Keratinocyte (primary cell): ENCODE measurements around the gene CRADD. TPM values are rescaled to one million over a fixed set of nuclear protein-coding genes. Genes with fewer than 3 reads are reported as not detected.

Experiments used
- DNase-seq: peaks from one replicate; pipeline ENCODE4 v3.0.0-alpha.2; 2011; ENCODE audit warnings: low read depth, missing footprints, low spot score
- FAIRE-seq: peaks from 2 replicates; lab custom pipeline; 2011; peaks lifted over from hg19 to GRCh38; lab: Jason Lieb, UNC
- H2AFZ ChIP-seq: 2 replicates; pipeline ENCODE4 v1.6.0; 2012; ENCODE audit warnings: low read length, control low read depth, inconsistent platforms; ENCODE audit not compliant: control insufficient read depth
- H3K27ac ChIP-seq: 2 replicates; pipeline ENCODE4 v1.5.1; 2011; ENCODE audit warnings: low read length; ENCODE audit not compliant: control insufficient read depth, insufficient read depth
- H3K27me3 ChIP-seq: 3 replicates; pipeline ENCODE4 v1.6.0; 2011; ENCODE audit warnings: low read length; ENCODE audit not compliant: control insufficient read depth, insufficient read depth; ENCODE audit errors: extremely low read depth
- H3K36me3 ChIP-seq, 2 experiments: 2 replicates in 1 of 2; 3 replicates in 1 of 2; pipeline ENCODE4 v1.5.1; 2011; ENCODE audit warnings: low read length in 2 of 2, mild to moderate bottlenecking in 1 of 2; ENCODE audit not compliant: control insufficient read depth in 2 of 2, insufficient read depth in 2 of 2; ENCODE audit errors: extremely low read depth in 1 of 2
- H3K4me1 ChIP-seq: 3 replicates; pipeline ENCODE4 v1.5.1; 2011; ENCODE audit warnings: low read length; ENCODE audit not compliant: control insufficient read depth, insufficient read depth; ENCODE audit errors: extremely low read depth
- H3K4me2 ChIP-seq: 3 replicates; pipeline ENCODE4 v1.6.0; 2011; ENCODE audit warnings: low read depth, low read length; ENCODE audit not compliant: control insufficient read depth, insufficient read depth; ENCODE audit errors: extremely low read depth
- H3K4me3 ChIP-seq, 3 experiments: fragments of 200-600 bp in 1 of 3; sonication (generic) in 1 of 3; 2 replicates in 2 of 3; 3 replicates in 1 of 3; pipeline ENCODE4 v1.5.1; 2011 to 2016; ENCODE audit warnings: low read length in 3 of 3, mild to moderate bottlenecking in 3 of 3, control low read depth in 2 of 3, inconsistent platforms in 1 of 3, low read depth in 1 of 3, mixed read lengths in 1 of 3, mixed run types in 1 of 3, moderate library complexity in 1 of 3; ENCODE audit not compliant: control insufficient read depth in 2 of 3, insufficient read depth in 2 of 3; ENCODE audit errors: extremely low read depth in 1 of 3
- H3K79me2 ChIP-seq: 2 replicates; pipeline ENCODE4 v1.6.0; 2012; ENCODE audit warnings: low read length; ENCODE audit not compliant: control insufficient read depth, insufficient read depth
- H3K9ac ChIP-seq: 3 replicates; pipeline ENCODE4 v1.6.0; 2011; ENCODE audit warnings: low read length; ENCODE audit not compliant: control insufficient read depth, insufficient read depth; ENCODE audit errors: extremely low read depth
- H3K9me1 ChIP-seq: 3 replicates; pipeline ENCODE4 v1.6.0; 2011; ENCODE audit warnings: low read length; ENCODE audit not compliant: control insufficient read depth, insufficient read depth; ENCODE audit errors: extremely low read depth
- H3K9me3 ChIP-seq: 2 replicates; pipeline ENCODE4 v1.5.1; 2012; ENCODE audit warnings: low read depth, low read length; ENCODE audit not compliant: control insufficient read depth
- H4K20me1 ChIP-seq: 3 replicates; pipeline ENCODE4 v1.6.0; 2011; ENCODE audit warnings: low read length; ENCODE audit not compliant: control insufficient read depth, insufficient read depth; ENCODE audit errors: extremely low read depth
- EZH2 ChIP-seq: IDR thresholded peaks from one replicate; pipeline ENCODE4 v1.6.1; 2012; ENCODE audit warnings: inconsistent platforms, mild to moderate bottlenecking, low read length, moderate library complexity
- dilution Hi-C: fragments of 300-500 bp; cut with MboI; formaldehyde crosslinking; loops from one replicate; pipeline ENCODE4 v1.7.0; 2020; ENCODE audit warnings: low sequenced_read_pairs; ENCODE audit not compliant: extremely low pct_ligation_motif_present
- polyA plus RNA-seq, 5 experiments: library from polyadenylated mRNA; depleted of rRNA in 3 of 5; stranded (reverse) in 3 of 5; stranded (forward) in 1 of 5; unstranded in 1 of 5; fragments of >200 nt; gene quantifications; 1 replicate in 1 of 5; 2 replicates in 3 of 5; 3 replicates in 1 of 5; pipeline versions ENCODE4 v1.2.1 to v1.2.3, GENCODE V29; 2011 to 2012; ENCODE audit warnings: missing spikeins in 2 of 5, low read depth in 1 of 5, low replicate concordance in 1 of 5
- TF ChIP-seq, protein P1 (sequence below), 3 experiments: IDR thresholded peaks in 1 of 3; conservative IDR thresholded peaks in 1 of 3; optimal IDR thresholded peaks in 1 of 3; 2 replicates in 2 of 3; 3 replicates in 1 of 3; pipeline versions ENCODE3 to v1.5.1; 2011; ENCODE audit warnings: low read length in 3 of 3, mild to moderate bottlenecking in 3 of 3, moderate library complexity in 2 of 3, control low read depth in 1 of 3, inconsistent platforms in 1 of 3; ENCODE audit not compliant: insufficient read depth in 2 of 3; ENCODE audit errors: extremely low read depth in 1 of 3

CRADD gene
- polyA plus RNA-seq, 1 donor (not counting 4 experiments of a cell fraction or from before 2014, with no cell fraction given) = 11.2 TPM

DNA sequence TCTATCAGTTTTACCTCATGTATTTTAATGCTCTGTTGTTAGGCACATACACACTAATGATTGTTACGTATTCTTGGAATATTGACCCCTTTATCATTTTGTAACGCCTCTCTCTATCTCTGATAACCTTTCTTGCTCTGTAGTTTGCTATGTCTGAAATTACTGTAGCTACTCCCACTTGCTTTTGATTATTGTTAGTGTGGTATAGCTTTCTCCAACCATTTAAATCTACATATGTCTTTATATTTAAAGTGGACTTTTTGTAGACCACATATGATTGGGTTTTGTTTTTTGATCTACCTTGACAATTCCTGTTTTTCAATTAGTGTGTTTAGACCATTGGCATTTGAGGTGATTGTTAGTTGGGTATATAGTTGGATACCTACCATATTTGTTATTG, 43.4 kb downstream of the CRADD start:
- Histone ChIP-seq H3K27me3 (no peaks in the 10 kb centered on the region), H3K36me3 (no peaks in the 10 kb centered on the region), H3K4me2 (no peak overlapping the region), H3K4me3 (no peak overlapping the region), H4K20me1 (no peaks in the 10 kb centered on the region), H2AFZ (no peak overlapping the region), H3K9me3 (no peaks in the 10 kb centered on the region), H3K27ac (no peak overlapping the region), H3K79me2 (no peaks in the 10 kb centered on the region), H3K9me1 (no peaks in the 10 kb centered on the region), H3K4me1 (peaks cover 9% of the 10 kb centered on the region), H3K9ac (no peak overlapping the region)
- dilution Hi-C loops = no loop called here
- no peak for FAIRE-seq
- DNase-seq = no peak
- TF ChIP-seq, protein P1, sequence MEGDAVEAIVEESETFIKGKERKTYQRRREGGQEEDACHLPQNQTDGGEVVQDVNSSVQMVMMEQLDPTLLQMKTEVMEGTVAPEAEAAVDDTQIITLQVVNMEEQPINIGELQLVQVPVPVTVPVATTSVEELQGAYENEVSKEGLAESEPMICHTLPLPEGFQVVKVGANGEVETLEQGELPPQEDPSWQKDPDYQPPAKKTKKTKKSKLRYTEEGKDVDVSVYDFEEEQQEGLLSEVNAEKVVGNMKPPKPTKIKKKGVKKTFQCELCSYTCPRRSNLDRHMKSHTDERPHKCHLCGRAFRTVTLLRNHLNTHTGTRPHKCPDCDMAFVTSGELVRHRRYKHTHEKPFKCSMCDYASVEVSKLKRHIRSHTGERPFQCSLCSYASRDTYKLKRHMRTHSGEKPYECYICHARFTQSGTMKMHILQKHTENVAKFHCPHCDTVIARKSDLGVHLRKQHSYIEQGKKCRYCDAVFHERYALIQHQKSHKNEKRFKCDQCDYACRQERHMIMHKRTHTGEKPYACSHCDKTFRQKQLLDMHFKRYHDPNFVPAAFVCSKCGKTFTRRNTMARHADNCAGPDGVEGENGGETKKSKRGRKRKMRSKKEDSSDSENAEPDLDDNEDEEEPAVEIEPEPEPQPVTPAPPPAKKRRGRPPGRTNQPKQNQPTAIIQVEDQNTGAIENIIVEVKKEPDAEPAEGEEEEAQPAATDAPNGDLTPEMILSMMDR (optimal IDR thresholded peaks at IDR 0.05 in 1 of 3, IDR thresholded peaks at IDR 0.05 in 1 of 3, conservative IDR thresholded peaks at IDR 0.05 in 1 of 3; ENCODE audit: extremely low read depth in 1 of 3, insufficient read depth in 2 of 3, low read length in 3 of 3) = no peak
- no peak for TF ChIP-seq EZH2

DNA sequence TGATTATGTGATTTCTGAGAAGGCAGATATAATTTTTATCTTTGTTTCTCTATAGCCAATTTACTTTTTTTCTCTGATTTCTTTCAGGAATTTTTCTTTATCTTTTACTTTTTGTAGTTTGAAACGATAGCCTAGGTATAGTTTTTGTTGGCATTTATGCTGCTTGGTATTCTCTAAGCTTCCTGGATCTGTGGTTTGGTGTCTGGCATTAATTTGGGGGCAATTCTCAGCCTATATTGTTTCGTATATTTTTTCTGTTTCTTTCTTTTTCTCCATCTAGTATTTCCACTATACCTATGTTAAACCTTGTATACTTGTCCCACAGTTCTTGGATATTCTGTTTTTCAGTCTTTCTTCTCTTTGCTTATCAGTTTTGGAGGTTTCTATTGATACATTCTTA, 45.0 kb downstream of the CRADD start:
- Histone ChIP-seq H2AFZ (no peak overlapping the region), H3K79me2 (no peaks in the 10 kb centered on the region), H3K4me3 (no peak overlapping the region), H3K4me2 (no peak overlapping the region), H3K27me3 (no peaks in the 10 kb centered on the region), H3K9me1 (no peaks in the 10 kb centered on the region), H3K9me3 (no peaks in the 10 kb centered on the region), H3K4me1 (peaks cover 9% of the 10 kb centered on the region), H3K36me3 (no peaks in the 10 kb centered on the region), H3K9ac (no peak overlapping the region), H4K20me1 (no peaks in the 10 kb centered on the region), H3K27ac (no peak overlapping the region)
- TF ChIP-seq EZH2 = no peak
- TF ChIP-seq, protein P1 (optimal IDR thresholded peaks at IDR 0.05 in 1 of 3, IDR thresholded peaks at IDR 0.05 in 1 of 3, conservative IDR thresholded peaks at IDR 0.05 in 1 of 3; ENCODE audit: extremely low read depth in 1 of 3, insufficient read depth in 2 of 3, low read length in 3 of 3) = no peak
- DNase-seq (no peak), FAIRE-seq (no peak)
- dilution Hi-C loops = no loop called here
